ENCODE data around the gene RHBDL1.
"Not testable (repeated sequence)": the region's sequence is repeated elsewhere in the genome, so short reads cannot be mapped to it uniquely, and the experiment has no call there.

The RHBDL1 gene

DNA sequence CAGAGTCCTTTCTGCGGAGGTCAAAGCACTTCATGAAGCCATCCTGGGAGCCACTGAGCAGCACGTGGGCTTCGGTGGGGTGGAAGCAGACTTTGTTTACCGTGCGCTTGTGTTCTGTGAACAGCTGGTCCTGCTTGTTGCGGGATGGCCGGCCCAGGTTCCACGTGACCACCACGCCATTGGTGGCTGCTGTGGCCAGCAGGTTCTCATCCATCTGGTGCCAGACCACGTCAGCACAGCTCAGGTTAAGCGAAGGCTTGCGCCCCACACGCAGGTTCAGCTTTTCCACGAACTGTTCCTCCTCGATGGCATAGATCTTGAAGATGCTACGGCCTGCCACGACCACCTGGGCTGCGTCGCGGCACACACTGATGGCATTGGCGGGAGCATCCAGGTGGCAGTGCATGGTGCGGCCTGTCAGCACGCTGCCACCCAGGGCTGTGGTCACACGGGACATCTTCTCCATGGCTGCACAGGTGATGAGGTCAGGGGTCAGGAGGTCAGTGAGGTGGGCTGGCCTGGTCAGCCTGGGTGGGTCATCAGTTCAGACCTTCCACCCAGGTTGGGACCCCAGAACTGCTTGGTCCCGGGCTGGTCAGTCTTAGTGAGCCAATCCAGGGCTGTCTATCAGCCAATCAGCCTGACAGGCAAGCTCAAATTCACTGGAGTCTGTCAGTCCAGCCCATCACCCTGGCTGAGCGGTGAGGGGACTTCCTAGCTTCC is 13.9 kb downstream of the RHBDL1 start:
- no peak for DNase-seq

DNA sequence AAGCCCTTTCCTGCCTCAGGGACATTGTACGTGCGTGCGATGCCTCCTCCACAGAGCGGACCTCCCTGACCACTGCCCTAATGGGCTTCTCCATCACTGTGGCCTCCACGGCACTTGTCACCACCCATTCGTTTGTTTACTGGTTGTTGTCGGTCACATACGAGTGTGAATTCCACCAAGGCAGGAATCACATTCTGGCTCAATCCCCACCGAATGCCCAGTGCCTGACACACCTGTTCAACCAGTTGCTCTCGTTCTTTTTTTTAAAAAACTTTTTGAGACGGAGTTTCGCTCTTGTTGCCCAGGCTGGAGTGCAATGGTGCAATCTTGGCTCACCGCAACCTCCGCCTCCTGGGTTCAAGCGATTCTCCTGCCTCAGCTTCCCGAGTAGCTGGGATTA is 15.8 kb downstream of the RHBDL1 start:
- DNase-seq, result not testable (repeated sequence)

DNA sequence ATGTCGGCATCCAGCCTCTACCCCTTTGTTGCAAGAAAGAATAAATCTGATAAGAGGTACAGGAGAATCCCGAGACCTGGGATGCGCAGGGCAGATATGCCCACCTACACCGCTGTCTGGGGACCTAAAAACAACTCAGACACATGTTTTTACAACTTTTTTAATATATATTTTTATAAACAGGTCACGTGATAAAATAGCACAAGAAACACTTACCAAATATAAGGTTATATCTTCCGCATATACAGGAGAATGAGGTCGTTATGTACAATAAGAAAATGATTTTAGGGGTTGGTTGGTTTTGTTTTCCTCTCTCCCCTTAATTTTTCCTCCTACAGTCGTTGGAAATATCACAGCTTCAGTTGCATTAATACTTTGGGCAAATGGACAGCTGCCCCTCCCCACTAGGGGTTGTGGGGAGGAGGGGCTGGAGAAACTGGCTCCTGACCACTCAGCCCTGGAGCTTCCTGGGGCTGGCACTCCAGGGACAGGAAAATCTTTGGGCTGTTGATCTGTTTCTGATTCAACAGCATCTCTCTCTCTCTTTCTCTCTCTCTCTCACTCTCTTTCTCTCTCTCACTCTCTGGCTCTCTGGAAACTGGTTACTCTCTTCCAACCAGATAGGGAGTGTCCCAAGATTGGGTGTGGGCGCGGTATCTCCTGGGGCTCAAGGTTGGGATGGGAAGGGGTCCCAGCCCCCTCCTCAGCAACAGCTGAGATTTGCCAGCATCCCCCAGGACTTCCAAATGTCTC is 17.1 kb downstream of the RHBDL1 start:
- no peak for DNase-seq

DNA sequence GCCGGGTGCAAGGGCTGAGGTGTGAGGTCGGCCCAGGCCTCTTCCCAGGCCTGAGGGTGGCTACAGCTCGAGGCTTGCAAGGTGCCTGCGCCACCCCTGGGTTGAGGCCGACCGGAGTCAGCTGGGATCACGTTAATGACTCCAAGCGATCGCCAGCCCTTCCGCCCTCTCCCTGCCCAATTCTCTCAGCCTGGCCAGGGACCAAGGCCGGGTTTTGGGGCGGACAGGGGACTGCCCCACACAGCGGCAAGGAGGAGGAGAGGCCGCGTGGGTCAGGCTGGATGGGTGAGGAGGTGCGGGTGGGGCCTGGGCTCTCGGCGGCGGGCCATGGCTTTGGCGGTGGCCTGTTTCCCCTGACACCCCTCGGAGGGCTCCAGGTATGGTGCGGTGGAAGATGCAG is 17.9 kb downstream of the RHBDL1 start:
- DNase-seq, result no peak

GRCh38 chr16:693766-694165 is 18.3 kb downstream of the RHBDL1 start:
- no peak for DNase-seq

DNA sequence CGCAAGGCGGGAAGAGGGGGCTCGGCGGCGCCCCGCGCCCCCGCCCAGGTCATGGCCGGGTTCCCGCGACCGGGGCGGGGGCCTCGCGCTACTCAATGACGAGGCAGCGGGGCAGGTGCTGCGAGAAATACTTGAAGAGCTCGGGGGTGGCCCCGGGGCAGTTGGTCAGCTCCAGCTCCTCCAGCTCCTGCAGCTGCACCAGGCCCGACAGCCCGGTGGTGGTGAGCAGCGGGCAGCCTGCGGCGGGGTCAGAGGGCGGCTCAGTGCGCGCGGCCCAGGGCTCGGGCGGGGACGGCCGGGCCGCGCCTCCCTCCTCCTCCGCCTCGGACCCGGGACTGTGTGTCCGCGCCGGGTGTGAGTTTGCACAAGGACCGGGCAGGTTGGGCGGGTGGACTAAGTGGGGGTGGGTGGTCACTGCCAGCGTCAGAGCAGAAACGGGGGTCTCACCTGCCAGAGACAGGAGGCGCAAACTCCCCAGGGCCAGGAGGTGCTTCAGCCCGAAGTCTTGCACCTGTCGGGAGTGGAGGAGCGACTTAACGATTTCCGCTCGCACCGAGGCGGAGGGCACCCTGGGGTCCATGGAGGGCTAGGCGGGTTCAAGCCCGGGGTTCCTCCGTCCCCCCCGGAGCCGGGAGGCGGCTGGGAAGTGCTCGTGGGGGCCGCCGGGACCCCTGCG is 18.9 kb downstream of the RHBDL1 start:
- DNase-seq, result no peak

DNA sequence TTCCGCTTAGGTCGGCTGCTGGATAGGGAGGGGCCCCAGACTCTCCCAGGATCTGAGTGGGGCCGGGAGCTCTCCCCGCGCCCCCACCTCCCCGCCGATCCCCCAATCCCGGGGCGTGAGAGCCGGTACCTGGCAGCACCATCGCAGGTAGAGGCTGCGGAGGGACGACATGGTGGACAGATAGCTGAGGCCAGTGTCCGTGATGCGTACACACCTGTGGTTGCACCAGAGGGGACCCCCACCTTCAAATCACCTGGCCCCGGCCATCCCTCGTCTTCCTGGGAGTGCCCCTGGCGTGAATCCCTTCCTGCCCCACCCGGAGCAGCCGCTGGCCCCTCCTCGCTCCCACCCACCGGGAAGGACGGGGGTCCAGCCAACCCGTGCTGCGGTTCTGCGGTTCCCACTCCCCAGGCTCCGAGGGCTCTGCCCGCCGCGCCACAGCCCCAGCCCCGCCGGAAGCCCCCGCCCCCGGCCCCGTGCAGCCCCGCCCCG is 19.4 kb downstream of the RHBDL1 start:
- no peak for DNase-seq

DNA sequence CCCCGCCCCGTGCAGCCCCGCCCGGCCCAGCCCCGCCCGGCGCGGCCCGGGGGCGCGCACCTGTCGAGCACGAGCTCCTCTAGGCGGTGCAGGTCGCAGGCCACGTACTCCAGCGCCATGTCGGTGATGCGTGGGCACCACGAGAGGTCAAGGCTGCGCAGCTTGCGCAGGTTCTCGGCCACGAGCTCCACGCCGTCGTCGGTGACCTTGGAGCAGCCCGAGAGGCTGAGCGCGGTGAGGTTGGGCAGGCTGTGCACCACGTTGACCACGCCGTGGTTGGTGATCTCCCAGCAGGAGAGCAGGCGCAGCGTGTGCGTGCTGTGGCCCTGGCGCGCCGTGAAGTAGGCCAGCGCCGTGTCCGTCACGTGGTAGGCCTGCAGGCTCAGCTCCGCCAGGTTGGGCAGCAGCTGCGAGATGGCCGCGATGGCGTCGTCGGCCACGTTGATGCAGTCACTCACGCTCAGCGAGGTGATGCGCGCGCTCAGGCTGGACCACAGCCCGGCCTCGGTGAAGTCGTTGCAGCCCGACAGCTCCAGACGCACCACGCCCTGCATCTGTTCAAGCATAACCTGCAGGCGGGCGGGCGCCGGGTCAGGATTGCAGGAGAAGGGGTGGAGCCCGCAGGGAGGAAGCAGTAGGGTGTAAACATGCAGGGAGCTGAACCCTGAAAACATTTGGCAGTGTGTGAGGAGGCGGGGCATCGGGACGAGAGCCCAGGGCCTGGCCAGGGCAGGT is 20.1 kb downstream of the RHBDL1 start:
- DNase-seq, result peak; percentile 57 to 69

DNA sequence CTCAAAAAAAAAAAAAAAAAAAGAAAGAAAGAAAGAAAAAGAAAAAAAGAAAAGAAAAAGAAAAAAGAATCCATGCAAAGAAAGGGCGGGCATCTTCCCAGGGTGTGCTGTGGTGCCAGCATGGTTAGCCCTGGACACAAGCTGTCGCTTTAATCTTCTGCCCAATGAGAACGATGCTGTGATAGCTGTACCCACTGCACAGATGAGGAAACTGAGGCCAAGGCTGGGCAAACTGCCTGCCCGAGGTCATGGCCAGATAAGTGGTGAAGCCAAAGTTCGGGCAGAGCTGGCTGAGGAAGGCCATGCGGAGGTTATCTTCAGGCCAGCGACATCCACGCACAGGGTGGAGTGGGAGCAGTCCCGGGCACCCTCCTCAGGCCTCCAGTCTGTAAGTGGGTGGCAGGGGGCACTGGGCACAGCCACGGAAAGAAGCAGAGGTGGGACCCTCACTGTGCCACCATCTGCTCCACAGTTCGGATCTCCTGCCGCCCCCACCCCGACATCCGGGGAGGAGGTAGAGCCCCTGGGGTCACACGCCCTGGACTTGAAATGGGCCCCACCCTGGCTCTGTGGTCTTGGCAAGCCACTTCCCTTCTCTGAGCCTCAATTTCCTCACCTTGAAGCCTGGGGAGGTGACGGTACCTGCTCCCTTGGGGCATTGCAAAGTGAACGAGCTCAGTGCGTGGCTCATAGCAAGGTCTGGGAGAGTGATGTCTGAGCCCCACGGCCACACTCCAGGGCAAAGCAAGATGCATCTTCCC is 23.6 kb downstream of the RHBDL1 start:
- no peak for DNase-seq

DNA sequence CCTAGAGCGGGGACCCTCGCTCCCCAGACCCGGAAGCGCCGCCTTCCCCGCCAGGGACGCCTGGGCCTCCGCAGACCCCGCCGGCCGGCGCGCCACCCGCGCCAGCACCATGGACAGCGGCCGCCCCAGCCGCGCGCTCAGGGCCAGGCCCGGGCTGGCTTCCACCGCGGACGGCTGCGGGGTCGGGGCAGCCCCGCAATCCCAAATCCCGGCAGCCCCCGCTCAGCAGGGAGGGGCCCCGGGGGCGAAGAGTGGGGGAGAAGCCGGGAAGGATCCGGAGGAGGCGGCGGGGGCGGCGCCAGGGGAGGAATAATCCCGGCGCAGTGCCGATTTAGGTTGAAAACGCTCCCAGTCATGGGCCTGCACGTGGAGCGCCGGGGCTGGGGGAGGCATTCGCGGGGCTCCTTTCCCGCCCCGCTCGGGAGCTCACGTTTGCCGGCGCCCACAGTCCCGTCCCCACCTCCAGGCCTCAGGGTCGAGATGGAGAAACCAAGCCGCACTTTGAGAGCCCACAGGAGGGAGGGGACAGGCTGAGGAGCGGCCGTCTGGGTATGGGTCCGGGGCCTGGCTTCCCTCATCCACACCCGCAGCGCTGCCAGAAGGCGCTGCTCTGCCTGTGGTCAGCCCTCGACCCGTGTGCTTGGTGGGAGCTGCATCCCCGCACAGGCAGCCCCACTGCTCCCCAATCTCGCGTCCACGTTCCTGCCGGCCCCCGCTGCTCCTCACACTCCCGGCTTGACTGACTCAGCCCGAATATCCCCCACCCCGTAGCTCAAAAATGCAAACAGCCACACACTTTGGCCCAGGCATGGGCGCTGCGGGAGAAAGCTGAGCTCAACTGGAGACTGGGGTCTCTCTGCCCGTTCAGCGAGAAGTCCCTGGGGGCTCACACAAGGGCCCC is 25.5 kb downstream of the RHBDL1 start:
- peak in 1 of 2 donors; percentile 51 for DNase-seq

DNA sequence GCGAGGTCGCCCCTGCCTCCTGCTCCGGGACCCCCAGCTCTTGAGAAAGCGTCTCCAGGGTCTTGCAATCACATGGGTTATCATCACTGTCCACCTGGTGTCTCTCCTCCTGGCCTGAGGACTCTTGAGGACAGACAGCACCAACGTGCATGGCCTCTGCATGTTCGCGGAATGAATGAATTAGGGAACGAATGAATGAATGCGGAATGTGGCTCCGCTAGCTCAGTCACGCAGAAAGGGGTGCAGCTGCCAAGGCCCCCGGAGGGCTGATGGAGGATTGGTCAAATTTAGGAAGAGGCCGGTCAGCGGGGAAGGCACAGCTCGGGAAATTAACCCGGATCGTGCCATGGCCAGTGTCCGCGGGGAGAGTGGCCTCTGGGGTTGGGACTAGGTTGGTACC is 26.9 kb downstream of the RHBDL1 start:
- DNase-seq, result no peak

- DNase-seq, result no peak
Observed at GRCh38 chr16:703406-703805, 27.9 kb downstream of the RHBDL1 start.

GRCh38 chr16:704047-704446 is 28.6 kb downstream of the RHBDL1 start:
- DNase-seq, result no peak

- no peak for DNase-seq
Observed at GRCh38 chr16:704552-705380, 29.3 kb downstream of the RHBDL1 start.

DNA sequence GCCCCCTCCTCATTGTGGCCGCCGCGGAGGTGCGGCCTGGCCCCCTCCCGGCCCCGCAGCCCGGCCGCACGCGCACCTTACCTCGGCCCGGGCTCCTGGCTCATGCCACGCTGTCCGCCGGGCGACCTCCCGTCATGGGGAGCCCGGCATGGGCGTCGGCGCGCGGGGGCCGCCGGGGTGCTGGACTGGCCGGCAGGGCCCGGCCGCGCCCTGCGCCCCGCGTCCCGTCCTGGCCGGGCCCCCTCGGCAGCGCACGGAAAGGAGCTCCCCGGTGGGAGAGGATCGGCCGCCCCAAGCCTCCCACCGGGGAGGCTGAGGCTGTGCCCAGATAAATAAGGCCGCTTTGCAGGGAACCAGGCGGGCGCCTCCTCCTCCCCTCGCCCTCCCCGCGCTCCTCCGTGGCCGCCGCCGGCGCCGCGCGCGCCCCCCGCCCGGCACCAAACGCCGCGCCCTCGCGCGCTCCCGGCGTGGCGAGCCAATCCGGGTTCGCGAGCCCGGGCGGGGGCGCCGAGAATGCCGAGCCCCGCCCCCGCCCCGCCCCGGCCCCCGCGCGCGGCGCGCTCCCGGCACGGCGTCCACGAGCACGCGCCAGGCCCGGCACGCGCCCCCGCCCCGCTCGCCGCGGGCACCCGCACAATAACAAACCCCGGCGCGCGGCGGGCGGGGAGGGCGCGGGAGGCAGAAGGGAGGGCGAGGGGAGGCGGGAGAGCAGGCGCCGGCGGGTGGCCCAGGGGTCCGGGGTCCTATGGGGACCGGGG is 30.1 kb downstream of the RHBDL1 start, which contains the start of gene FBXL16:
FBXL16 (minus strand) TSS at position 371 of the 758 bp plus-strand sequence. CDS start 8,396 bp downstream, outside the sequence.
- no peak for DNase-seq

GRCh38 chr16:706189-707061 is 31.0 kb downstream of the RHBDL1 start:
- no peak for DNase-seq

DNA sequence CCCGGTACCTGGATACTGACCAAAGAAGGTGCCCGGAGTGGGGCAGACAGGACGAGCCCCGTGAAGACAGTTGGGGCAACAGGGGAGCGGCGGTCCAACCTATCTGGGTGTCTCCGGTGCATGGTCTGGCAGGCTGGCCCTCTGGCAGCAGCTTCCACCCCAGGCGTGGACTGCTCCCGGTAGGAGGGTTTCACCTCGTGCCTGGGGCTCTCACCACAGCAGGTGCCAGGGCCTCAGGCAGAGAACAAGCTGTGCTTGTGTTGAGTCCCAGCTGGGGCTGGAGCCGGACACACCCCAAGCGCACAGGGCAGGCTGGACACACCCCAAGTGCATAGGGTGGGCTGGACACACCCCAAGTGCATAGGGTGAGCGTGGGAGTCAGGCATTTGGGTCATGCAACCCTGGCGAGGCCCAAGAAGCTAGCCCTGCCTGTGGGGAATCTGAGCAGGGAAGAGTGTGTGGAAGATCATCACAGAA is 31.6 kb downstream of the RHBDL1 start:
- no peak for DNase-seq

- DNase-seq, result no peak
Observed at GRCh38 chr16:708019-708418, 32.5 kb downstream of the RHBDL1 start.
